ENCODE measurements around the gene PSMB5. TPM values are rescaled to one million over a fixed set of nuclear protein-coding genes. Genes with fewer than 3 reads are reported as not detected.

Gene PSMB5
- total and polyA plus RNA-seq, 2 of the 13 experiments (the other 11 are each of a cell fraction or from before 2014, with no cell fraction given): 705 to 871 TPM

- TF ChIP-seq PRDM10 (CRISPR knock-in tag; IDR thresholded peaks at IDR 0.05; ENCODE audit: low read depth) (no peak; the same call in 1 of the 2 replicates), ZFP37 (CRISPR knock-in tag; IDR thresholded peaks at IDR 0.05; ENCODE audit: borderline replicate concordance) (peak; percentile 8; the same call in 1 of the 2 replicates), ZIK1 (CRISPR knock-in tag; IDR thresholded peaks at IDR 0.05; ENCODE audit: borderline replicate concordance, low read depth) (no peak), ZNF782 (CRISPR knock-in tag; IDR thresholded peaks at IDR 0.05; ENCODE audit: borderline replicate concordance) (no peak), ZNF703 (CRISPR knock-in tag; IDR thresholded peaks at IDR 0.05; ENCODE audit: borderline replicate concordance) (no peak), THYN1 (CRISPR knock-in tag; IDR thresholded peaks at IDR 0.05; ENCODE audit: borderline replicate concordance, low read depth) (no peak), ZNF558 (CRISPR knock-in tag; IDR thresholded peaks at IDR 0.05; ENCODE audit: borderline replicate concordance) (no peak), MXD4 (CRISPR knock-in tag; IDR thresholded peaks at IDR 0.05) (peak; percentile 90), THAP11 (CRISPR knock-in tag; IDR thresholded peaks at IDR 0.05) (peak; percentile 62; the same call in 1 of the 2 replicates), ZNF639 (CRISPR knock-in tag; conservative IDR thresholded peaks at IDR 0.05) (no peak), FOSL1 (CRISPR knock-in tag; IDR thresholded peaks at IDR 0.05; ENCODE audit: borderline replicate concordance) (no peak)
- TF ChIP-seq, protein P1, sequence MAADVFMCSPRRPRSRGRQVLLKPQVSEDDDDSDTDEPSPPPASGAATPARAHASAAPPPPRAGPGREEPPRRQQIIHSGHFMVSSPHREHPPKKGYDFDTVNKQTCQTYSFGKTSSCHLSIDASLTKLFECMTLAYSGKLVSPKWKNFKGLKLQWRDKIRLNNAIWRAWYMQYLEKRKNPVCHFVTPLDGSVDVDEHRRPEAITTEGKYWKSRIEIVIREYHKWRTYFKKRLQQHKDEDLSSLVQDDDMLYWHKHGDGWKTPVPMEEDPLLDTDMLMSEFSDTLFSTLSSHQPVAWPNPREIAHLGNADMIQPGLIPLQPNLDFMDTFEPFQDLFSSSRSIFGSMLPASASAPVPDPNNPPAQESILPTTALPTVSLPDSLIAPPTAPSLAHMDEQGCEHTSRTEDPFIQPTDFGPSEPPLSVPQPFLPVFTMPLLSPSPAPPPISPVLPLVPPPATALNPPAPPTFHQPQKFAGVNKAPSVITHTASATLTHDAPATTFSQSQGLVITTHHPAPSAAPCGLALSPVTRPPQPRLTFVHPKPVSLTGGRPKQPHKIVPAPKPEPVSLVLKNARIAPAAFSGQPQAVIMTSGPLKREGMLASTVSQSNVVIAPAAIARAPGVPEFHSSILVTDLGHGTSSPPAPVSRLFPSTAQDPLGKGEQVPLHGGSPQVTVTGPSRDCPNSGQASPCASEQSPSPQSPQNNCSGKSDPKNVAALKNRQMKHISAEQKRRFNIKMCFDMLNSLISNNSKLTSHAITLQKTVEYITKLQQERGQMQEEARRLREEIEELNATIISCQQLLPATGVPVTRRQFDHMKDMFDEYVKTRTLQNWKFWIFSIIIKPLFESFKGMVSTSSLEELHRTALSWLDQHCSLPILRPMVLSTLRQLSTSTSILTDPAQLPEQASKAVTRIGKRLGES (CRISPR knock-in tag; IDR thresholded peaks at IDR 0.05; ENCODE audit: borderline replicate concordance): no peak
- TF ChIP-seq, protein P2, sequence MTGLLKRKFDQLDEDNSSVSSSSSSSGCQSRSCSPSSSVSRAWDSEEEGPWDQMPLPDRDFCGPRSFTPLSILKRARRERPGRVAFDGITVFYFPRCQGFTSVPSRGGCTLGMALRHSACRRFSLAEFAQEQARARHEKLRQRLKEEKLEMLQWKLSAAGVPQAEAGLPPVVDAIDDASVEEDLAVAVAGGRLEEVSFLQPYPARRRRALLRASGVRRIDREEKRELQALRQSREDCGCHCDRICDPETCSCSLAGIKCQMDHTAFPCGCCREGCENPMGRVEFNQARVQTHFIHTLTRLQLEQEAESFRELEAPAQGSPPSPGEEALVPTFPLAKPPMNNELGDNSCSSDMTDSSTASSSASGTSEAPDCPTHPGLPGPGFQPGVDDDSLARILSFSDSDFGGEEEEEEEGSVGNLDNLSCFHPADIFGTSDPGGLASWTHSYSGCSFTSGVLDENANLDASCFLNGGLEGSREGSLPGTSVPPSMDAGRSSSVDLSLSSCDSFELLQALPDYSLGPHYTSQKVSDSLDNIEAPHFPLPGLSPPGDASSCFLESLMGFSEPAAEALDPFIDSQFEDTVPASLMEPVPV (CRISPR knock-in tag; IDR thresholded peaks at IDR 0.05): no peak; the same call in 1 of the 2 replicates
- TF ChIP-seq, protein P3, sequence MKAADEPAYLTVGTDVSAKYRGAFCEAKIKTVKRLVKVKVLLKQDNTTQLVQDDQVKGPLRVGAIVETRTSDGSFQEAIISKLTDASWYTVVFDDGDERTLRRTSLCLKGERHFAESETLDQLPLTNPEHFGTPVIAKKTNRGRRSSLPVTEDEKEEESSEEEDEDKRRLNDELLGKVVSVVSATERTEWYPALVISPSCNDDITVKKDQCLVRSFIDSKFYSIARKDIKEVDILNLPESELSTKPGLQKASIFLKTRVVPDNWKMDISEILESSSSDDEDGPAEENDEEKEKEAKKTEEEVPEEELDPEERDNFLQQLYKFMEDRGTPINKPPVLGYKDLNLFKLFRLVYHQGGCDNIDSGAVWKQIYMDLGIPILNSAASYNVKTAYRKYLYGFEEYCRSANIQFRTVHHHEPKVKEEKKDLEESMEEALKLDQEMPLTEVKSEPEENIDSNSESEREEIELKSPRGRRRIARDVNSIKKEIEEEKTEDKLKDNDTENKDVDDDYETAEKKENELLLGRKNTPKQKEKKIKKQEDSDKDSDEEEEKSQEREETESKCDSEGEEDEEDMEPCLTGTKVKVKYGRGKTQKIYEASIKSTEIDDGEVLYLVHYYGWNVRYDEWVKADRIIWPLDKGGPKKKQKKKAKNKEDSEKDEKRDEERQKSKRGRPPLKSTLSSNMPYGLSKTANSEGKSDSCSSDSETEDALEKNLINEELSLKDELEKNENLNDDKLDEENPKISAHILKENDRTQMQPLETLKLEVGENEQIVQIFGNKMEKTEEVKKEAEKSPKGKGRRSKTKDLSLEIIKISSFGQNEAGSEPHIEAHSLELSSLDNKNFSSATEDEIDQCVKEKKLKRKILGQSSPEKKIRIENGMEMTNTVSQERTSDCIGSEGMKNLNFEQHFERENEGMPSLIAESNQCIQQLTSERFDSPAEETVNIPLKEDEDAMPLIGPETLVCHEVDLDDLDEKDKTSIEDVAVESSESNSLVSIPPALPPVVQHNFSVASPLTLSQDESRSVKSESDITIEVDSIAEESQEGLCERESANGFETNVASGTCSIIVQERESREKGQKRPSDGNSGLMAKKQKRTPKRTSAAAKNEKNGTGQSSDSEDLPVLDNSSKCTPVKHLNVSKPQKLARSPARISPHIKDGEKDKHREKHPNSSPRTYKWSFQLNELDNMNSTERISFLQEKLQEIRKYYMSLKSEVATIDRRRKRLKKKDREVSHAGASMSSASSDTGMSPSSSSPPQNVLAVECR (CRISPR knock-in tag; IDR thresholded peaks at IDR 0.05; ENCODE audit: borderline replicate concordance): no peak
These were observed 48.1 kb downstream of the PSMB5 start (continued) for GRCh38 chr14:22986508-22987054.
